Urinary bladder (tissue), 4 donors: ENCODE results near the gene DNAJC27. TPM values are rescaled to one million over a fixed set of nuclear protein-coding genes. Genes with fewer than 3 reads are reported as not detected.

ENCODE experiments used
- DNase-seq: peaks from one replicate; pipeline ENCODE4 v3.0.0-alpha.2; 2015; ENCODE audit errors: extremely low spot score
- H3K27ac ChIP-seq: one replicate; pipeline ENCODE4 v1.5.1; 2013; ENCODE audit warnings: low read depth, mild to moderate bottlenecking, moderate library complexity
- H3K36me3 ChIP-seq: one replicate; pipeline ENCODE4 v1.6.1; 2013; ENCODE audit warnings: mild to moderate bottlenecking, moderate library complexity; ENCODE audit not compliant: insufficient read depth
- H3K4me1 ChIP-seq: one replicate; pipeline ENCODE4 v1.6.1; 2013; ENCODE audit warnings: mild to moderate bottlenecking, moderate library complexity; ENCODE audit not compliant: insufficient read depth
- H3K4me3 ChIP-seq: one replicate; pipeline ENCODE4 v1.5.1; 2013; ENCODE audit warnings: low read depth, low read length
- WGBS: extraction: QIAGEN DNeasy Blood & Tissue Kit; methylation state at CpG from one replicate; pipeline ENCODE4 v1.1.7; 2013; 5-methylcytosine and 5-hydroxymethylcytosine counted together
- polyA plus RNA-seq: library from polyadenylated mRNA; stranded (reverse); fragments of 200-250 nt; gene quantifications from one replicate; pipeline ENCODE4 v1.2.3, GENCODE V29; 2013
- total RNA-seq: library from RNA; depleted of rRNA; stranded (reverse); fragments of >200 nt; gene quantifications from one replicate; pipeline ENCODE4 v1.2.3, GENCODE V29; 2014
- donor health status: healthy with polysubstance abuse.
- donor health status: healthy.

Gene DNAJC27
- total and polyA plus RNA-seq, 2 donors, result 6.3 to 13.3 TPM

DNA sequence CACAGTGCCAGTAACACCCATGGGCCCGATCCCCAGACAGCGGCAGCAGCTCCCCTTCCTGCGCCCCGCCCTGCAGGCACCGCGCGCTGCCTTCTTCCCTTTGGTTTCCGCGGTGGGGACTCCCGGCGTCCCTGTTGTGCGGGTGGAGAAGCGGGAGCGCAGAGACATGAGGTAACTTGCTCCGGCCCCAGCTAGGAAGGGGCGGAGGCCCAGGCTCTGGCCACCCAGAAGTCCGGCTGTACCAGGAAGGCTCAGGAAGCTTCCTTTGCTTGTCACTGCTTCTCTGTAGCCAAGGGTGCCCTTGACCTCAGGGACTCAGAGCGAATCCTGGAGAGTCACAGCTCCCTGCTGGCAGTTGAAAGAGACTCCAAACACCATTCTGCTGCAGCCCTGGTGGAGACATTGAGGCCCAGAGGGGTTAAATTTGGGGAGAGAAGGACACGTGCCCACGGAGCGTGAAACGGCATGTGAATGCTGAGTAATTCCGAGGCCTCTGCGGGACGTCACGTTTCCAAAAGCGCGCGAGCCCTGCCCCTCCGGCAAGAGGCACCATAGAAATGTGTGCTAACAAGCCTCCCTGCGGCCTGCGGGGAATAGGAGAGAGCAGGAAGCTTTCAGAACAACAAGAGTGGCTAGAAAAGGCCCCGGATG lies 45.0 kb downstream of the DNAJC27 start:
- no peaks in the 10 kb centered on the region for H3K4me1 ChIP-seq
- DNase-seq, result no peak
- H3K4me3 ChIP-seq, result no peak overlapping the region
- WGBS, result 24% methylated on average over 33 of the region's 33 CpGs
- H3K27ac ChIP-seq, result peak overlapping the region; percentile 0
- no peaks in the 10 kb centered on the region for H3K36me3 ChIP-seq

DNA sequence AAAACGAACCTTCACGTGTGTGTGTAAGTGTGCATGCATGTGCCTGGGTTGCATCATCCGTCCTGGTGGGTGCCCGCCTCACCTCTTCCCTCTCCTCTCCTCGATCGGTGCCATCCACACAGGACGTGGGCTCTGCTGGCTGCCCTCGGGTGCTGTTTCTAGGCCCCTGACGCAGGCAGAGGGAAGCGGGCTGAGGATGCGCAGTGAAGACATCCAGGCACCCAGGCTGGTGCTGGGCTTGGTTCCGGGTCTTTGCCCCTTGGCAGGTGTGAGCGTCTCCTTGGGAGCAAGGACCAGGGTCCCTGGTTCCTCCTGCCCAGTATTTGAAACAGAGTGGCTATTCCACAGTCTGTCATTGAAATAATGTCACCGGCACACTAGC lies 45.5 kb downstream of the DNAJC27 start:
- H3K4me3 ChIP-seq, result no peak overlapping the region
- H3K27ac ChIP-seq, result no peak overlapping the region
- no peak for DNase-seq
- H3K4me1 ChIP-seq, result no peaks in the 10 kb centered on the region
- no peaks in the 10 kb centered on the region for H3K36me3 ChIP-seq
- WGBS, result 90% methylated on average over 14 of the region's 14 CpGs

DNA sequence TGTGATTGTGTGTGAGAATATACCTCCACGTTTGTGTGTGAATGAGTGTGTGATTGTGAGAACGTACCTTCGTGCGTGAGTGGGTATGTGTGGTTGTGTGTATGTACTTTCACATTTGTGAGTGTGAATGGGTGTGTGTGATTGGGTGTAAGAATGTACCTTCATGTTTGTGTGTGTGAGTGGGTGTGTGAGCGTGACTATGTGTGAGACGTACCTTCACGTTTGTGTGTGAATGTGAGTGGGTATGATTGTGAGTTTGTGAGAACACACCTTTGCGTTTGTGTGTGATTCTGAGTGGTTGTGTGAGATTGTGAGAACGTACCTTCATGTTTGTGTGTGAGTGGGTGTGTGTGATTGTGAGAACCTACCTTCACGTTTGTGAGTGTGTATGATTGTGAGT lies 45.9 kb downstream of the DNAJC27 start:
- no peak for DNase-seq
- Histone ChIP-seq H3K36me3 (no peaks in the 10 kb centered on the region), H3K4me1 (no peaks in the 10 kb centered on the region), H3K4me3 (no peak overlapping the region), H3K27ac (no peak overlapping the region)
- WGBS, result 96% methylated on average over 10 of the region's 10 CpGs

DNA sequence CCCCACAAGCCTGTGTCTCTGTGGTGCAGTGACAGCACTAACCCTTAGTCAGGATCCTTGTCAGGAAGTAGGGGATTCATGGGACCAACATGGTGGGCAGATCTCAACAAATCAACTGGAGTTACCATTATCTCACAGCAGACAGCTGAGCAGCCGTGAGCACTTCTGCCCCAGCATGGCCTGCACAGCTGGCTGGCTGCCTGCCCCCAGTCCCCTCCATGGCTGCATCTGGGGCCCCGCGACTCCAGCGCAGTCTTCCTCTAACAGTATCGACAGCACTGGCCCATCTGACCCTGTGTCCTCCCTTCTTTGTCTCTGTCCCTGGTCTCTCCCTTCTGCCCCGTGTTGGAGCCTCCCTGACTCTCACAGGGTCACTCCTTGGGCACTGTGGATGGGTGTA lies 47.0 kb downstream of the DNAJC27 start:
- no peak for DNase-seq
- Histone ChIP-seq H3K27ac (no peak overlapping the region), H3K4me3 (no peak overlapping the region), H3K36me3 (no peaks in the 10 kb centered on the region), H3K4me1 (no peaks in the 10 kb centered on the region)
- 86% methylated on average over 6 of the region's 6 CpGs for WGBS

DNA sequence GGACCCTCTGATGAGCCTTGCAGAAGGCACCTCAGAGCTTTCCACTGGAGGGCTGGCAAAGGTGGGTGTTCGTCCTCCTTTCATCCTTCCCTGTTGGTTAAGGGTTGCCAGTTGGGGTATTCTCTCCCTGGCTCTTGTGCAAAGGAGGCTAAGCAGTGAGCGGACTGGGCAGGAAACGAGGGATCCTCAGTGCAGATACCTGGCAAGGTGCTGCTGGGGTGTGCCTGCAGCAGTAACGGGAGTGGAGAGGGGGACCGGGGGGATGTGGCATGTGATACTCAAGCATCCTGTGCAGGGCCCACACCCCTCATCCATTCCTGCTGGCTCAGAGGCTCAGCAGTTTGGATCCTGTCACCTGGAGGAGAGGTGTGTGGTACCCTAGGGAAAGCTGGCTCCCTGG lies 47.5 kb downstream of the DNAJC27 start:
- no peak for DNase-seq
- Histone ChIP-seq H3K27ac (no peak overlapping the region), H3K36me3 (no peaks in the 10 kb centered on the region), H3K4me1 (no peaks in the 10 kb centered on the region), H3K4me3 (no peak overlapping the region)
- WGBS, result over 99% methylated on average over 5 of the region's 5 CpGs

DNA sequence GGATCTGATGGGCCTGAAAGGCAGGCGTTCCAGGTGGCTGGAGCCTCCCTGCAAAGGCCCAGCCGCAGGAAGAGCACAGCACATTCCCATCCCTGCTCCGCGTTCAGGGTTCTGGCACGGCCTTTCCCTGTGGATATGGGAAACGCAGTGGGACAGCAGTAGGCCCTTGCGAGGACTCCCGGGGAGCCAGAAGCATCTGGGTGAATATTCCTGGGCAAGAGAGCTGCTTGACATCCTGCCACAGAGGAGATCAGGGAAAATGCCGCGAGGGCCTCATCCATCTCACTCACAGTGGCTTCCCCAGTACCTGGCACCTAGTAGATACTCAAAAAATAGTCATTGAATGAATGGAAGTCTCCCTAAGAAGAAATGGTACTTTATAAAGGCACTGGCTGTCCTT lies 48.6 kb downstream of the DNAJC27 start:
- WGBS, result 92% methylated on average over 10 of the region's 10 CpGs
- no peak for DNase-seq
- Histone ChIP-seq H3K4me3 (no peak overlapping the region), H3K4me1 (no peaks in the 10 kb centered on the region), H3K27ac (no peak overlapping the region), H3K36me3 (no peaks in the 10 kb centered on the region)

DNA sequence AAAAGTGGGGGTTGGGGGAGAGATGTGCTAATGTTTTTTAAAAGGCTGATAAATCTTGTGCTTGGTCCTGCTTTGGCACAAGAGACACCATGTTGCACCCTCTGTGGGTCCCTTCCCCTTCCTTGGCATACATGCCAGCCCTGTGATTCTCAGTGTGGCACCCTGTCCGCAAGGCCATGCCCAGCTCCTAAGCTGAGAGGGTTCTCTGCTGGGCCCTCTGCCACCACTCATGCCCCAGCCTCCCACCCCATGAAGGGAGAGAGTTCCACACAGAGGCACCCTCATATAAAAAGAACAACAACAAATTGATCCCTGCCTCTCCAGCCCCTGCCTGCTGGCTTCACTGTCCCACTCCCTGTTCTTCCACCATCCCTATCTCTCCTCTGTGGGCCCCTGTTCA lies 49.2 kb downstream of the DNAJC27 start:
- no peaks in the 10 kb centered on the region for H3K36me3 ChIP-seq
- no peak overlapping the region for H3K4me3 ChIP-seq
- H3K4me1 ChIP-seq, result no peaks in the 10 kb centered on the region
- no peak for DNase-seq
- WGBS, result 100% methylated on average over 1 of the region's 1 CpG
- H3K27ac ChIP-seq, result no peak overlapping the region

DNA sequence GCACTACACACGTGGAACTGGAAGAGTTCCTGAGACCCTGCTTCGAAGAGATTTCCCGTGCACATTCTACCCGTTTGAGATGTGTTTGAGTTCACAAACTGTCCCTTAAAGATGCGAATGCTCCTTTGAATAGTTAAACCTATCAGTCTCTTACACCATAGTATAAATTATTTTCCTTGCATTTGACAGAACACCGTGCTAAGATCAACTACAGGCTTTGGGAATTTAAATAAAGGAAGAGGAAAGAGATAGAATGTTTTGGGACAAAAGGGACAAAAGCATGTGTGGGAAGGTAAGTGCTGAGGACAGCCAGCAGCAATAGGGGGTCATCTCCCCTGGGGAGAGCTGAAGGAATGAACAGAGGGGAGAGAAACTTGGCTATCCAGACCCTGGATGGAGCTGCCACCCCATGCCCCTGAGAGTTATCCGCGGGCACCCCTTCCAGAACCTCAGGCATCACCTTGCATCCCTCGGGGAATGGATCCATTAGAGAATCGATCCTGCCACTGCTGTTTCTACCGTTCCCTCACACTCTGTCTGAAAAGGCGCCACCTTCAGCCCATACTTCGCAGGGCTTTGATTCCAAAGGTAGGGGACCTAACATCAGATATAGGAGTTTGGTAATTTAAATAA lies 50.8 kb downstream of the DNAJC27 start:
- H3K4me3 ChIP-seq, result peak overlapping the region; percentile 90
- DNase-seq, result no peak
- 36% methylated on average over 13 of the region's 13 CpGs for WGBS
- no peak overlapping the region for H3K27ac ChIP-seq
- no peaks in the 10 kb centered on the region for H3K4me1 ChIP-seq
- no peaks in the 10 kb centered on the region for H3K36me3 ChIP-seq

DNA sequence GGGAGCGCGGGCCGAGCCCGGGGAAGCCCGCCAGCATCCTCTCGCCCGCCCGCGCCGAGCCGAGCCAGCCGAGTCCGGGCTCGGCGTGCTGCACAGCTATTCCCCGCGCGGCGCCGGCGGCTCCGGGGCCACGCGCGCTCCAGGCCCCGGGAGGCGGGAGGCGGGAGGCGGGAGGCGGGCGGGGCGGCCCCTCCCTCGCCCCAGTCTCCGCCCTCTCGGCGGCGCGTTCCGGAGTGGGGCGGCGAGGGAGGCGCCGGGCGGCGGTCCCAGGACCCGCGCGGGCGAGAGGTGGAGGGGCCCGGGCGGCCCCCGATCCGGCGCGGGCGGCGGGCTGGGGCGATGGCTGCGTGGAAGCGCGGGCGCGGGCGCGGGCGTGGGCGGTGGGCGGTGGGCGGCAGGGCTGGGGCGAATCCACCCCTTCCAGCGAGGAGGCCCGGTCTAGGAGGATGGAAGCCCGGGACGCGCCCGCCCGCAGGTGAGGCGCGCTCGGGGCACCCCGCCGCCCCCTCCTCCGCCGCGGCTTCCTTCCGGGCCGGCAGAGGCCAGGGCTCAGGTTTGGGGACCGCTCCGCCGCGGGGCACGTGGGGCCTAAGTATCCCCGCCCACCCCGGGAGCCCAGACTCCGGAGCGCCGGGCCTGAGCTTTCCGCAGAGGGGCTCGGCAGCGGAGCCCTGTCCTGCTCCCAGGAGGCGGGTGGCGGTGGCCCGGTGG lies 51.5 kb downstream of the DNAJC27 start, which contains the start of gene ADCY3:
ADCY3 (minus strand) TSS at position 140 of the 711 bp plus-strand sequence. CDS start 1,250 bp downstream, outside the sequence.
- Histone ChIP-seq H3K4me1 (no peaks in the 10 kb centered on the region), H3K27ac (peak within 1 kb of the TSS; percentile 4), H3K36me3 (no peaks in the 10 kb centered on the region), H3K4me3 (peak within 1 kb of the TSS; percentile 90)
- WGBS, result under 1% methylated on average over 96 of the region's 103 CpGs
- DNase-seq, result no peak

DNA sequence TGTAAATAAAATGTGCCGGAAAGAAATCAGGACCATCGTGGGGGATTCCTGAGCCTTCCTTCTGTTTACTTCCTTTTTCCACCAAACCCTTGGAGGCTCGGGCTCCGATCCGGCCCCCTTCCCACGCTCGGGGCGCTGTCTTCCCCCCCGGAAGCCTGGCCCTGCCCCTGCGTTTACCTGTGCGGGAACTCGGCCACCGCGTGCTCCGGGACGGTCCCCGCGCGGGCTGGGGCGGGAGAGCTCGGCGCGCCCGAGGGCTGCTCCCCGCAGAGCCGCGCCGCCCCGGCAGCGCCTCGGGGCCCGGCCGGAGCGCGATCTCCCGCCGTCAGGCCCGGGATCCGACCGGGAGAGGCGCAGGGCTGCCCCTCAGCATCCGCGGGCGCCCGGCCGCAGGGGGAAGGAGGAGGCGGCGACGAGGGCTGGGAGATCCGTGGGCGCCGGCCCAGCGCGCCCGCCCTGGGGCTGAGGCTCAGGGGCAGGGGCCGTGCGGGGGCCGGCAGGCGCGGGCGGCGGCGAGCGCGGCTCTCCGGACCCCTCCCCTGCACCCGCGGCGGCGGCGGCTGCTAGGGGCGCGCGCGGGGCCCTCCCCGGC lies 52.2 kb downstream of the DNAJC27 start:
- WGBS, result under 1% methylated on average over 69 of the region's 76 CpGs
- Histone ChIP-seq H3K27ac (peak overlapping the region; percentile 4), H3K4me1 (no peaks in the 10 kb centered on the region), H3K36me3 (no peaks in the 10 kb centered on the region), H3K4me3 (peak overlapping the region; percentile 90)
- no peak for DNase-seq

DNA sequence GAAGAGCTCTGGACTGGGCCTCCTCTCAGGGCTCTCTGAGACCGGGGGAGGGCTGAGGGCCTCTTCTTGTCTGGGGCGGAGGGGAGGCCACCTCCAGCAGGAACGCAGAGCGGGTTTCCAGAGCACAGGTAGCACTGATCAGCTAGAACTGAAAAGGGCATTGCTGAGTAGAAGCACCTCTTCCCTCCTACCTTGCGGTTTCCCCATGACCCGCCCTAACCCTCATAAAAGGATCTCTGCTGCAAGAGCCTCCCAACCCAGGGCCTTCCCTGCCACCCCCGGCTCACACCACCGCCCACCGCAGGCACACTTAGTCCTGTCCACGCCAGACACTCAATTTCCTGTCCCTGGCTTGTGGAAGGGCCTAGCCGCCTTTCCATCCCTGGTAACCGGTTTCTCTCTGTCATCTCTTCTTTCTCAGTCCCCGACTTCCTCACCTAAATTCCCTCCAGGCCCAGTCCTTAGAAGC lies 52.7 kb downstream of the DNAJC27 start:
- DNase-seq, result no peak
- H3K4me3 ChIP-seq, result peak overlapping the region; percentile 90
- no peak overlapping the region for H3K27ac ChIP-seq
- no peaks in the 10 kb centered on the region for H3K4me1 ChIP-seq
- H3K36me3 ChIP-seq, result no peaks in the 10 kb centered on the region
- WGBS, result 43% methylated on average over 13 of the region's 13 CpGs

DNA sequence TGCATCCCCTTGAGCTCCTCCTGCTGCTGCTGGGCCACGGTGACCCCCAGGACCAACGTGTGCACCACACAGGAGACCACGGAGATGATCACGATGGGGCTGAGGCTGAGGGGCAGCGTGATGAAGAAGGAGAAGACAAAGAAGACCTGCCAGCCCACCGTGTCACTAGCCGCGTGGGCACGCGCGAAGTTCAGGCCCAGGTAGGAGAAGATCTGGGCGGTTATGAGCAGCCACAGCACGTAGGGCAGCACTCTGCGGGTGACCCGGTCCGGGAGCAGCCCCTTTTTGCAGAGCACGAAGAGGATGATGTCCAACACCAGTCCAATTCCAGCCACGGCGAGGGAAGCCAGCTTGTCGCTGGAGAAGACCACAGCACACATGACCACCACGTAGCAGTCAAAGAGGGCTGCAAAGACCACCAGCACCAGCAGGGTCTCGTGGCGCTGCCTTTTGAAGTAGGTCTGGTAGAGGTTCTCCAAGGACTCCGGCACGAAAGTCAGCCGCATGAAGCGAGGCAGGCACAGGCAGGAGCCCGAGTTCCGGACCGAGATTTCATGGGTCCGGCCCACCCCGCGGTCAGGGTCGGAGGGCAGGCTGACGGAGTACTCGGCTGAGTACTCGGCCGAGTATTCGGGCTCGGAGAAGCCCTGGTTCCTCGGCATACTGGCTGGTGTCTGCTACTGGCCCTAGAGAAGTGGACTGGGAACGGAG lies 53.3 kb downstream of the DNAJC27 start:
- H3K4me1 ChIP-seq, result no peaks in the 10 kb centered on the region
- H3K27ac ChIP-seq, result no peak overlapping the region
- peak overlapping the region; percentile 90 for H3K4me3 ChIP-seq

DNA sequence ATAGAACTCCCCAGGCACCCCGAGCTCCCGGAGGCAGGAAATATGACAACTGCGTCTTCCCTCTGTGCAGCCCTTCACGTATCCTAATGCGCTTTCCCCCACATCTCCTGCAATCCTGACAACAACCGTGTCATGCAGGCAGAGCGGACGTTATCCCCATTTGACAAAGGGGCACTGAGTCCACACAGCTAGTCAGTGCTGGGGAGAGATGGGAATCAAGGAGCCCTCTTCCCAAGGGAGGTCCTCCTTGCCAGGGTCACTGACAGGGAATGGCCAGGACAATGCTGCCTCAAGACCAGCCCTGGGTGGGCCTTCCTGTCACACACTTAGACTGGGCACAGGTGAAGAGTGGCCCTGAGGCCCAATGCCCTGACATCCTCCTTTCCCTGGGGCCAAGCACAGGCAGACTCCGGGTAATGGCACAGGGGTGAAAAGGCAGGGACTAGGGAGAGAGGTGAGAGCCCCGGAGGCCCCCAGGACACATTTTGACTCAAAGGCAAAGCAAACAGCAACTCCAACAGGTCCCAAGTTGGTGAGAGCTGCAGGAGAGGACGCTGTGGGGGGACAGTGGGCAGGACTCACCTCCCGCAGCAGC lies 53.9 kb downstream of the DNAJC27 start:
- H3K27ac ChIP-seq, result no peak overlapping the region
- 90% methylated on average over 12 of the region's 12 CpGs for WGBS
- no peak for DNase-seq

More for the DNA sequence above, 53.3 kb downstream of the DNAJC27 start:
- DNase-seq, result no peak
- WGBS, result 90% methylated on average over 42 of the region's 42 CpGs
- H3K36me3 ChIP-seq, result no peaks in the 10 kb centered on the region

More for the DNA sequence above, 53.9 kb downstream of the DNAJC27 start:
- Histone ChIP-seq H3K36me3 (no peaks in the 10 kb centered on the region), H3K4me3 (peak overlapping the region; percentile 90), H3K4me1 (no peaks in the 10 kb centered on the region)
